Coronary artery (tissue), 2 donors: ENCODE data around the gene CROCC2.

ENCODE experiments used
- DNase-seq: peaks from one replicate; pipeline ENCODE4 v3.0.0-alpha.2; 2017; ENCODE audit warnings: low spot score
- H3K27ac ChIP-seq, 2 donors: fragments of 200-600 bp; sonication (generic); one replicate each; pipeline ENCODE4 v1.5.1; 2016 to 2019
- H3K4me3 ChIP-seq: fragments of 200-600 bp; sonication (generic); 2 replicates; pipeline ENCODE4 v1.5.1; 2016; ENCODE audit warnings: mild to moderate bottlenecking, moderate library complexity
- CTCF ChIP-seq: fragments of 200-600 bp; sonication (generic); IDR thresholded peaks from one replicate; pipeline ENCODE4 v1.5.1; 2019; ENCODE audit warnings: antibody characterized with exemption

Gene CROCC2

GRCh38 chr2:240953426-240954410 lies 47.6 kb downstream of the CROCC2 start:
- no peak for TF ChIP-seq CTCF
- Histone ChIP-seq H3K27ac (no peak overlapping the region), H3K4me3 (no peak overlapping the region)
- peak; percentile 46 for DNase-seq

GRCh38 chr2:240954436-240955305 lies 48.5 kb downstream of the CROCC2 start:
- peak; percentile 57 for DNase-seq
- no peak for TF ChIP-seq CTCF
- H3K27ac ChIP-seq = no peak overlapping the region
- H3K4me3 ChIP-seq = no peak overlapping the region

- no peak overlapping the region for H3K4me3 ChIP-seq
- peak; percentile 66 for DNase-seq
- no peak for TF ChIP-seq CTCF
- H3K27ac ChIP-seq = no peak overlapping the region
Measured at GRCh38 chr2:240955306-240956170, 49.4 kb downstream of the CROCC2 start.

GRCh38 chr2:240956171-240956934 lies 50.2 kb downstream of the CROCC2 start:
- no peak for TF ChIP-seq CTCF
- no peak overlapping the region for H3K4me3 ChIP-seq
- H3K27ac ChIP-seq = no peak overlapping the region
- peak; percentile 70 for DNase-seq

- peak; percentile 59 for DNase-seq
- Histone ChIP-seq H3K4me3 (no peak overlapping the region), H3K27ac (no peak overlapping the region)
- TF ChIP-seq CTCF = no peak
Measured at GRCh38 chr2:240956935-240957655, 51.0 kb downstream of the CROCC2 start.
